GM21526 (cell line): ENCODE data around the gene NUB1.

Experiments used
- ATAC-seq: cut with Tn5 transposase; IDR thresholded peaks from one replicate; pipeline ENCODE4 v1.9.1; 2021; ENCODE audit warnings: moderate library complexity; ENCODE audit not compliant: unreplicated experiment, low FRiP score

The NUB1 gene

DNA sequence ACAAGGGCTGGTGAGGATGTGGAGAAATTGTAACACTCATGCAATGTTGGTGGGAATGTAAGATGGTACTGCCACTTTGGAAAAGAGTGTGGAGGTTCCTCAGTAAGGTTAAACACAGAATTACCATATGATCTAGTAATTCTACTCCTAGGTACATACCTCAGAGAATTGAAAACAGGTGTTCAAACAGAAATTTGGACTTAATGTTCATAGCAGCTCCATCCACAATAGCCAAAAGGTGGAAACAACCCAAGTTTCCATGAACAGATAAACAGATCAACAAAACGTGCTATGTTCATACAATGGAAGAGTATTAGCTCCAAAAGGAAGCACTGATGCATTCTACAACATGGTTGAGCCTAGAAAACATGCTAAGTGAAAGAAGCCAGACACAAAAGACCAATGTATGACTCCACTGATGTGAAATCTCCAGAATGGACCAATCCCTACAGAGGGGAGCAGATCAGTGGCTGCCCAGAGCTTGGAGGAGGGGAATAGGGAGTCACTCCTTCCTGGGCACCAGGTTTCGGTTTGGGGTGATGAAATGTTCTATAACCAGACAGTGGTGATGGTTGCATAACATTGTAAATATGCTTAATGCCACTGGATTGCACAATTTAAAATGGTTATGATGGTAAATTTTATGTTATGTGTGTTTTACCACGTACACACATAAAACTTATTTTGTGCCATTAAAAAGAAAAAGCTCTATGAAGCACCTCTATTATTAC, 73.9 kb downstream of the NUB1 start:
- ATAC-seq: no peak

DNA sequence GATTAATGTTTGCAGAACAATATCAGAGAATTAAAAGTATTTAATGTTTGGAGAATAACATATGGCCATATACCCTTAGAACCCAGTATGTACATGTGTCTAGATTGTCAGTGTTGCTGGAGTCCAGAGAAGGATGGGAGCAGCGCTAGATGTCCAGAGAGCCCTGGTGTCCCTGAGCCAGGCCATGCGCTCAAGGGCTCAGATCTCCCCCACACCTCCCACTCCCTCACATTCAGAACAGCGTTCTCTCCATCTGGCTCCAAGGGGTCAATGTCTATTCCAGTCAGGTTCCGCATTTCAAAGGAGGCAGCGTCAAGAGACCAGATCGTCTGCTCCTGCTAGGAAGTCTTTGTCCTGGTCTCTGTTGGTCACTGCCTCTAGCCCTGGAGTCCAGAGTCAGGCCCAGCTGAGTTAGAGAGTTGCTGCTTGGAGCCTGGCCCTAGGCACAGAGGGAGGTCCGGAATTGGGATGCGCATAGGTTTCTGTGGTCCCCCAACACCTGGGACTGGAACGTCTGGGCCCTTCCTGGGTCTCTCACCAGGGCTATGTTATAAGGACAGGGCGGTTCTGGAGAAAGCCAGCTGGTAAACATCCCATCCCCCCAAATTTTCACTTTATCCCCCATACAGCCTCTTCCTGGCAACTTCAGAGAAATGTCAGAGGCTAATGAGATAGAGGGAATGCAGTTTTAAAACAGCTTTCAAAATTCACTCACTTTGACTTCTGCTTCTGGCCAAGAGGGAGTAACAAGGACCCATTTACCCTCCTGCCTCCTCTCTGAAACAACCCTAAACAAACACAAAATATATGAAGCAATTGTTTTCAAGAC, 74.7 kb downstream of the NUB1 start:
- no peak for ATAC-seq

DNA sequence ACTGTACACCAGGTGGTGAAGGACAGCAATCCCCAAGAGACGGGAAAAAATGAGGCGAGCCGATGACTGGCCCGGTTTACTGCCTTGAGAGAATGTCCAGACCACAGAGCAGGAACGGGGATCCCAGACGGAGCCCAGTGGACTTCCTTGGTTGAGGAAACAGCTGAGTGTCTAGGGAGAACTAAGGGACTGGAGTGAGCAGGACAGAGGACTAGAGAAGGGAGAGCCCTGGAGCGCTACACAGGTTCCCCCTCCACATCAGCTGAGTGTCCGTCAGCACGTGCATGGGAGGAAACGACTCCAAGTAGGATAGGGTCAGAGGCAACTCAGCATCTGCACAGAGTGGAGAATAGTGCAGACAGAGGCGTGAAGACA, 75.3 kb downstream of the NUB1 start:
- ATAC-seq: no peak

DNA sequence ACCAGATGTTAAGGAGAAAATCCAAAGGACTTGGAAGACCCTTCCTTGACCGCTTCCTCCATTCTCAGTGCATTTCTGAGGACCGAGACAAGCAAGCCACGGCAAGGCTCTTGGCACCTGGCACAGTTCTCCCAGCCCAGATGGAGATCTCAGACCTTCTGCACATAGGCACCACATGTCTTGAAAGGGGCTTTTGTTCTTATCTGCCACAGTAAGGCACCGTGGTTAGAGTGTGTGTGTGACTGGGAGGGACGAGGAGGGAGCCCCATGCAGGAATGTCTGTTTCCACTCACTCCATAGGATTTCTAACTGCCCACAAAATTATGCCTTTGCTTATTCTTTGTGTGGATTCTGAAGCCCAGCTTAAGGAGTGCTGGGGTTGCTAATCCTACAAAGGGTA, 78.5 kb downstream of the NUB1 start:
- no peak for ATAC-seq

DNA sequence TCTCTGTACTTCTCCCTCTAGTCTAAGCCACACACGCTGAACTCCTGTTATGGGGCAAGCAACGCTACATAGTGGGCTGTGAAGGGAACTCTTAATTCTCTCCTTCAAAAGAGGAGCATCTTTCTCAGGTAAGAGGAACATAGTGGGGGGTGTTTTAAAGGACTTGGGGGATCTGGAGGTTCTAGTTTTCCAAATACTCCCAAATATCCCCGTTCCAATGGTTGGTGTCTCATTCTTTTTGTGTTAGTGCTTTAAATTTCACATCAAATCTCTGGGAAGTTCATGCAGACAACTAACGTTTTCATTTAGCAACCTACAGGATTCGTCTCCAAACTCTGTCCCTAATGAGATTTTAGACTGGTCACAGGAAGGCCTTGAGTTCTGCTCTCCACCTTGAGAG, 80.6 kb downstream of the NUB1 start:
- ATAC-seq: no peak

DNA sequence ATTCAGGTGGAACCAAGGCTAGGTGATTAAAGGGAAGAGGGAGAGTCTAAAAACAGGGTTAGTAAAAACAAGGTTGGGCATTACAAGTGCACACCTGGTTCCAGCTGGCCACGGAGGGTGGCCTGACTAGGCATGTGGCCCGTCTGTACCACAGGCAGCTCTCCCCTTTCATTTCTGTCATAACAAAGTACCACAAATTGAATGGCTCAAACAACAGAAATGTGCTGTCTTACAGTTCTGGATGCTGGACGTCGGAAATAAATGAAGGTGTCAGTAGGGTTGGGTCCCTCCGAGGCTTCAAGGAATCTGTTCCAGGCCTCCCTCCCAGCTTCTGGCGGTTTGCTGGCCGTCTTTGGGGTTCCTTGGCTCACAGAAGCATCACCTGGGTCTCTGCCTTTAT, 81.6 kb downstream of the NUB1 start:
- ATAC-seq: no peak

DNA sequence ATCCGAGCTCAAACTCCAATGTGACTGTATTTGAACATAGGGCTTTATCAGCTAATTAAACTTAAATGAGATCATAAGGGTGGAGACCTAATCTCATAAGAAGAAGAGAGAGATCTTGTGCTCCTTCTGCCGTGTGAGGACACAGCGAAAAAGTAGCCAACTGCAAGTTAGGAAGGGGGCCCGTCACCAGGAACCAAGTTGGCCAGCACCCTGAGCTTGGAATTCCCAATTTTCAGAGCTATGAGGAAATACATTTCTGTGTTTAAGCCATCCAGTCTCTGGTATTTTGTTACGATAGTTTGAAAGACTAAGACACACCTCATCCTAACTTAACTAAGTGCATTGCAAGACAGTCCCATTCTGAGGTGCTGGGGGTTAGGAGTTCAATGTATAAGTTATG, 82.3 kb downstream of the NUB1 start:
- no peak for ATAC-seq

DNA sequence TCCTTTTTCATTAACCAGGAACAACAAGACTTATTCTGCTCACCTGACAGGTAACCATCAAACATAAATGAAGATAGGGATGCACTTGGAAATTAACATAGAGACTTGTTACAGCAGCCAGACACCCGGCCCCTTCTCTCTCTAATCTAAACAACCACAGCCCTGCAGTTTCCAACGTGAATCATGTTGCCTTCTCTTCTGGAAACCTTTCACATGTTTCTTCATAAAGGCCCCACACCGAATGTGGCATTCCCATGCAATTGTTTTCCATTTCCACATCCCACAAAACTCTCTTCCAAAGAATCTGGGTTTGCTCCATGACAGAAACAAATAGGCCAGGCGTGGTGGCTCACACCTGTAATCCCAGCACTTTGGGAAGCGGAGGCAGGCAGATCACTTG, 83.2 kb downstream of the NUB1 start:
- ATAC-seq: no peak

DNA sequence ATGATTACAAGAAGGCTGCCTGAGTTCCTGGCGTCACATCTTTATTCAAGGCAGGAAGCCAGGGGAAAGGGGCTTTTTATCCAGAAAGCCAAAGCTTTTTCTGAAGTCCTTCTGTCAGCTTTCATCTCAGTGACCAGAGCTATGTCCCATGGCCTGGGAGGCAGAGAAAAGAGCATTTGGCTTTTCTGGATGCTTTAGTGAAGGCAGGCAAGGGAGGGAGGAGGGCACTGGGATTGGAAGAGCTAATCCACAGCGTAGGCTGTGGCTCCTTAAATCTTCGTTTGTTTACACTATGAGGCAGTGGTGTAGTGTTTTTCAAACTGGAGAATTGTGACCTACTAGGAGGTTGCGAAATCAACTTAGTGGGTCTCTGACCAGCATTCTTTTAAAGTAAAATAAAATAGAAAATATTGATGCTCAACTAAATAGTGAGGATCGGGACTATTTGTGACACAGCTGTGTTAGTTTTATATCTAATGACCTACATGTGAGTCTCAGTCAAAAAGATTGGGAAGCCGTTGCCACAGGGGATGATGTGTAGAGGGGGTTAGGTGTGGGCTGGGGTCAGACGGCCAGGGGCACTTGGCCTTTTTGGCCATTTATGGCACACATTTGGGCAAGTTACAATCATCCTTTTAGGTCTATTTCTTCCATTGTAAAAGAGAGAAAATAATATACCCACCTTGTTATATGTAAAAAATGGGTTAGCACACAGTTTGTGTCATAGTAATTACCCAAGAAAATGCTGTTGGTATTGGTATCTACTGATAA, 84.2 kb downstream of the NUB1 start:
- ATAC-seq: no peak

DNA sequence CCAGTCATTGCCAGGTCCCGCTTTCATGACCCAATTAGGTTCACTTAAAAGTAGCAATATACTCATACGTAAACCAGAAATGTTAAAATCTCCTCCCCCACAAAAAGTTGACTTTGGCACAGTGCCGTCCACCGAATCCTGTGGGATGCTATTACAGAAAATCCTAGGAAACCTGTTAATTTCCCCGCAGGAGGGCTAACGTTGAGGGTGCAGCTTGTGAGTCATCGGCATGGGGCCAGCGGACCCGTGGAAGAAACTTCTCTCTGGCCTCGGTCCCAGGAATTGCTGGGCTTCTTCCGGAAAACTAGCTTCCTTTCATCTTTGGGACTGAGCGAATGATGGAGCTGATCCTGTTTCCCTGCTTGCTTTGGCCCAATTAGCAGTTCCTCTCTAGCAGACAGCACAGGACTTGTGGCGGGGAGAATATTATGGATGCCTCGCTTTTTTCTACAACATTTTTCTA, 84.9 kb downstream of the NUB1 start:
- no peak for ATAC-seq

DNA sequence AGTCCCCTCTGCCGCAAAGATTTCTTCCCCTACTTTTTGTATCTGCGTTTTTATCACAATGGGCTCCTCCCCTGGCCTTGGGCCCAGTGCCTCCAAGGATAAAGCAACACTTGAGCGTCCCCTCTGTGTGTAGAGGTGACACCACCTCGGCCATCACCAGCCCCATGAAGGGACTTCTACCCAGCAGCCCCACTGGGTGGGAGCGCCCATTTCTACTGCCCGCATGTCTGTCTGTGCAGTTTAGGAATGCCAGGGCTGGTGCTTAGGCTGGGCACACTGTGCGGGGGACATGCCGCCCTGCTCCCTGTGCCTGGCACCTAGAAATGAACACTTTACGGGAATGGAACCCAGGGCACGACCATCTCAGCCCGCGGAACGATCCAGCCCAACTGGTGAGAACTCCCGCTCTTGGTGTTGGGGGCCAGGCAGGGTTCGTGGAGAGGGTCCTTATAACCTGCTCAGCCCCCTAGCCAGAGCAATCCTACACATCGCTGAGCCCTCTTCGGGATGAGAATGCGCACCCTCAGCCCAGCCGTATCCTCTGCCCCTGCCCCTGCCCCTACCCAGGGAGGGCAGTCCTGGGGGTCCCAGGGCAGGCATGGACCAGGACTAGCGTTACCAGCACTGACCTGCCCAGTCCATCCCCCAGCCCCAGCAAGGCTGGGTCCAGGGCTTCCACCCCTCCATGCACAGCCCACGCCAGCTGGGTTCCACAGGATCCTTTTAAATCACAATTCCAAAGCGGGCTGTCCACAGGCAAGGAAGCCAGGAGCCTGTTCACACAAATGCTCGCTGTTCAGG, 85.5 kb downstream of the NUB1 start:
- ATAC-seq: no peak

DNA sequence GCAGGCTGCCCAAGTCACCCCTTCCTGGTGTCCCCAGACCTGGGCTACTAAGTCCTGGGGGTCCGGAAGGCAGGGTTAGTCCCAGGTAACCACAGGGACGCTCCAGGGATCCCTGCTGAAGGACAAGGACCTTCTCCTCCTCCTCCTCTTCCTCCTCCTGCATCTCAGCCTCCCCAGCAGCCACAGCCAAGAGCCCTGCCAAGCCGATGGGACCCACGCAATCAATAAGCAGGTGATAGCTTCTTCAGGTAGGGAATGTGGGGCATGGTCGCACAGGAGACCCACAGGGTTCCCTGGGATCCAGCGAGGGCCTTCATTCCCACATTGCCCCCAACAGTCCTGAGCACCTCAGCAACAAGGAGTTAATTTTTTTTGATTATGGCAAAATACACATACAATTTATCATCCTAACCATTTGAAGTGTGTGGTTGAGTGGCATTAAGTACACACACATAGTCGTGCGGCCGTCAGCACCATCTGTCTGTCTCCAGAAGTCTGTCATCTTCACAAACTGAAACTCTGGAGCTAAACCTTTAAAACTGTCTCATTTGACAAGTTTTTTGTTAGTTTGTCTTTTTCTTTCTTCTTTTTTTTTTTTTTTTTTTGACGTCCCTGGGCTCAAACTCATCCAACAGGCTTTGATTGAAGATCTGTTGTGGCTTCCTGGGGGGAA, 86.2 kb downstream of the NUB1 start:
- ATAC-seq: no peak
